Neuronal stem cell (in vitro differentiated cells): ENCODE measurements around the gene ST6GALNAC5.
"Not testable (repeated sequence)": the region's sequence is repeated elsewhere in the genome, so short reads cannot be mapped to it uniquely, and the experiment has no call there.

Experiments used
- DNase-seq: peaks from one replicate; pipeline ENCODE4 v3.0.0-alpha.2; 2013; ENCODE audit warnings: low spot score
- H2AFZ ChIP-seq: one replicate; pipeline ENCODE4 v1.6.1; 2013; ENCODE audit warnings: mild to moderate bottlenecking, low read length, inconsistent platforms
- H2AK5ac ChIP-seq: 2 replicates; pipeline ENCODE4 v1.6.1; 2013; ENCODE audit warnings: low read depth, mild to moderate bottlenecking, inconsistent platforms, low read length, moderate library complexity, mixed read lengths
- H2BK120ac ChIP-seq: 2 replicates; pipeline ENCODE4 v1.6.1; 2013; ENCODE audit warnings: low read depth, mild to moderate bottlenecking, inconsistent platforms, low read length, moderate library complexity, mixed read lengths
- H2BK12ac ChIP-seq: one replicate; pipeline ENCODE4 v1.6.1; 2013; ENCODE audit warnings: low read length, inconsistent platforms
- H2BK15ac ChIP-seq: 2 replicates; pipeline ENCODE4 v1.6.1; 2013; ENCODE audit warnings: mild to moderate bottlenecking, low read length, inconsistent platforms, mixed read lengths
- H2BK5ac ChIP-seq: one replicate; pipeline ENCODE4 v1.6.1; 2013; ENCODE audit warnings: inconsistent platforms, mild to moderate bottlenecking, low read length, moderate library complexity
- H3K14ac ChIP-seq: one replicate; pipeline ENCODE4 v1.6.1; 2013; ENCODE audit warnings: low read length, inconsistent platforms
- H3K18ac ChIP-seq: 2 replicates; pipeline ENCODE4 v1.6.1; 2013; ENCODE audit warnings: low read length, inconsistent platforms
- H3K23ac ChIP-seq: 2 replicates; pipeline ENCODE4 v1.6.1; 2013; ENCODE audit warnings: low read depth, mild to moderate bottlenecking, mixed read lengths, low read length, inconsistent platforms; ENCODE audit not compliant: poor library complexity
- H3K27ac ChIP-seq: replicated peaks from 3 replicates; pipeline ENCODE4 v1.5.1; 2013; ENCODE audit warnings: low read length, inconsistent platforms
- H3K27me3 ChIP-seq, 3 experiments: 2 replicates each; pipeline ENCODE4 v1.6.1; 2013; ENCODE audit warnings: low read length in 3 of 3, mild to moderate bottlenecking in 2 of 3, inconsistent platforms in 1 of 3, low read depth in 1 of 3, mixed read lengths in 1 of 3, moderate library complexity in 1 of 3; ENCODE audit not compliant: control insufficient read depth in 3 of 3, insufficient read depth in 3 of 3
- H3K36me3 ChIP-seq, 2 donors: replicated peaks in 1 of 2; 2 replicates each; pipeline ENCODE4 v1.6.1; 2013; ENCODE audit warnings: low read length in 2 of 2; ENCODE audit not compliant: control insufficient read depth in 2 of 2, insufficient read depth in 2 of 2
- H3K4ac ChIP-seq: 2 replicates; pipeline ENCODE4 v1.6.1; 2013; ENCODE audit warnings: inconsistent platforms, mild to moderate bottlenecking, low read length, moderate library complexity
- H3K4me1 ChIP-seq, 2 donors: 1 replicate in 1 of 2; 2 replicates in 1 of 2; pipeline ENCODE4 v1.6.1; 2013; ENCODE audit warnings: low read length in 2 of 2, low read depth in 1 of 2; ENCODE audit not compliant: control insufficient read depth in 2 of 2, insufficient read depth in 1 of 2
- H3K4me2 ChIP-seq: one replicate; pipeline ENCODE4 v1.6.1; 2013; ENCODE audit warnings: mild to moderate bottlenecking, low read length, inconsistent platforms; ENCODE audit not compliant: insufficient read depth, poor library complexity, severe bottlenecking
- H3K4me3 ChIP-seq, 2 donors: 2 replicates each; pipeline ENCODE4 v1.5.1; 2013; ENCODE audit warnings: low read length in 2 of 2, mild to moderate bottlenecking in 2 of 2, inconsistent platforms in 1 of 2, moderate library complexity in 1 of 2
- H3K79me1 ChIP-seq: one replicate; pipeline ENCODE4 v1.6.1; 2013; ENCODE audit warnings: low read depth, mild to moderate bottlenecking, inconsistent platforms, low read length, moderate library complexity
- H3K9ac ChIP-seq: one replicate; pipeline ENCODE4 v1.6.1; 2013; ENCODE audit warnings: mild to moderate bottlenecking, low read depth, low read length, inconsistent platforms; ENCODE audit not compliant: poor library complexity
- H3K9me3 ChIP-seq, 2 donors: replicated peaks in 1 of 2; 2 replicates each; pipeline versions ENCODE3 to v1.6.1; 2013; ENCODE audit warnings: low read length in 2 of 2, mild to moderate bottlenecking in 2 of 2, inconsistent platforms in 1 of 2, low read depth in 1 of 2, mixed read lengths in 1 of 2, moderate library complexity in 1 of 2; ENCODE audit not compliant: control insufficient read depth in 2 of 2, insufficient read depth in 1 of 2
- H4K8ac ChIP-seq: one replicate; pipeline ENCODE4 v1.6.1; 2013; ENCODE audit warnings: low read depth, mild to moderate bottlenecking, inconsistent platforms, low read length, moderate library complexity
- H4K91ac ChIP-seq: one replicate; pipeline ENCODE4 v1.6.1; 2013; ENCODE audit warnings: low read length, low read depth, mild to moderate bottlenecking, inconsistent platforms; ENCODE audit not compliant: poor library complexity
- WGBS, 2 donors: extraction: QIAGEN DNeasy Blood & Tissue Kit; methylation state at CpG; one replicate each; pipeline ENCODE4 v1.1.7; 2013; ENCODE audit warnings: missing lambda C conversion rate in 2 of 2, mixed read lengths in 1 of 2; ENCODE audit not compliant: insufficient read length in 2 of 2, insufficient replicate concordance in 1 of 2; ENCODE audit errors: extremely low coverage in 2 of 2; 5-methylcytosine and 5-hydroxymethylcytosine counted together

Gene ST6GALNAC5

GRCh38 chr1:76876655-76877395 lies 9.5 kb downstream of the ST6GALNAC5 start:
- H3K23ac ChIP-seq, result no peak overlapping the region
- H2BK5ac ChIP-seq, result no peak overlapping the region
- H2AK5ac ChIP-seq, result no peak overlapping the region
- no peak overlapping the region for H2AFZ ChIP-seq
- H3K4me1 ChIP-seq, result no peaks in the 10 kb centered on the region
- no peak overlapping the region for H3K27ac ChIP-seq
- WGBS, 2 donors, result no CpG with 5 or more reads among the region's 8 CpGs
- H3K18ac ChIP-seq, result no peak overlapping the region
- no peak overlapping the region for H2BK120ac ChIP-seq
- peaks cover 4% of the 10 kb centered on the region for H3K79me1 ChIP-seq
- no peak overlapping the region for H4K91ac ChIP-seq
- no peak overlapping the region for H4K8ac ChIP-seq
- no peak overlapping the region for H3K14ac ChIP-seq
- no peak overlapping the region for H2BK15ac ChIP-seq
- no peak overlapping the region for H3K4me2 ChIP-seq
- no peak overlapping the region for H3K4ac ChIP-seq
- no peak for DNase-seq
- no peak overlapping the region for H3K9ac ChIP-seq
- no peak overlapping the region for H2BK12ac ChIP-seq
- H3K4me3 ChIP-seq, result no peak overlapping the region
- peaks cover 0 to 2% of the 10 kb centered on the region in 2 donors for H3K9me3 ChIP-seq
- no peaks in the 10 kb centered on the region for H3K27me3 ChIP-seq
- peaks cover 9 to 40% of the 10 kb centered on the region in 2 donors for H3K36me3 ChIP-seq

DNA sequence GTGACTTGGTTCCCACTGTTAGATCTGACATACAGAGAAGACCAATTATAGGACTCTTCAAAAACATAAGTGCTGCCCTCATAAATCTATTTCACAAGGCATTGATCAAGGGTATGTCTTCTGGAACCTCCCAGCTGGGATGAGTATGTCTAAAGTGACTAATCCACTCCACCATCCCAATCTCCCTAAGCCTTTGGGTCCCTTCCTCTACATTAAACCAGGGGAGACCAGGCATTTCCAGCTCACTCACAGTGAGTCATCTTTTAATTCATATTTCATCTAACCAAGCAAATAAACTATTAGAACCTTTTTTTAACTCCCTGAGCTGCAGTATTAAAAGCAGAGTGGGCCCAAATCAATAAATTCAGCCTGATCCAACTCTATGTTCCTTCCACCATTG lies 11.7 kb downstream of the ST6GALNAC5 start:
- not testable (repeated sequence) for H4K8ac ChIP-seq, H3K4me1 ChIP-seq, H3K4me2 ChIP-seq, H3K27me3 ChIP-seq, H3K23ac ChIP-seq, H3K27ac ChIP-seq, H3K9ac ChIP-seq, H2BK5ac ChIP-seq, H2BK120ac ChIP-seq, H2BK15ac ChIP-seq, H3K9me3 ChIP-seq, H3K4ac ChIP-seq, H2AK5ac ChIP-seq, H3K79me1 ChIP-seq, DNase-seq, H3K4me3 ChIP-seq, H2AFZ ChIP-seq, H2BK12ac ChIP-seq, H4K91ac ChIP-seq, H3K18ac ChIP-seq, H3K14ac ChIP-seq
- H3K36me3 ChIP-seq, result peaks cover 9 to 24% of the 10 kb centered on the region in 2 donors

- H3K18ac ChIP-seq, result no peak overlapping the region
- H2BK12ac ChIP-seq, result no peak overlapping the region
- no peak overlapping the region for H3K14ac ChIP-seq
- no peak overlapping the region for H3K4me2 ChIP-seq
- no peak overlapping the region for H3K4ac ChIP-seq
- H3K9me3 ChIP-seq, result peaks cover 0 to 2% of the 10 kb centered on the region in 2 donors
- H3K4me3 ChIP-seq, result no peak overlapping the region
- H2AFZ ChIP-seq, result no peak overlapping the region
- H3K27ac ChIP-seq, result no peak overlapping the region
- H3K4me1 ChIP-seq, result no peaks in the 10 kb centered on the region
- H3K9ac ChIP-seq, result no peak overlapping the region
- no peak overlapping the region for H2BK5ac ChIP-seq
- no peak overlapping the region for H4K8ac ChIP-seq
- H2AK5ac ChIP-seq, result no peak overlapping the region
- no peaks in the 10 kb centered on the region for H3K27me3 ChIP-seq
- no peak for DNase-seq
- H4K91ac ChIP-seq, result no peak overlapping the region
- peaks cover 5% of the 10 kb centered on the region for H3K79me1 ChIP-seq
- no peak overlapping the region for H2BK120ac ChIP-seq
- peaks cover 6 to 8% of the 10 kb centered on the region in 2 donors for H3K36me3 ChIP-seq
- H2BK15ac ChIP-seq, result no peak overlapping the region
- no peak overlapping the region for H3K23ac ChIP-seq
Observed at GRCh38 chr1:76881762-76882161, 14.5 kb downstream of the ST6GALNAC5 start.

- Histone ChIP-seq H3K36me3 (peaks cover 0 to 2% of the 10 kb centered on the region in 2 donors), H2BK120ac (no peak overlapping the region), H3K27ac (no peak overlapping the region), H3K4ac (no peak overlapping the region), H2AK5ac (no peak overlapping the region), H3K27me3 (no peaks in the 10 kb centered on the region), H2BK12ac (no peak overlapping the region), H3K4me2 (no peak overlapping the region), H3K4me1 (peaks cover 2 to 4% of the 10 kb centered on the region in 2 donors), H2AFZ (no peak overlapping the region), H3K79me1 (no peaks in the 10 kb centered on the region), H2BK5ac (no peak overlapping the region), H3K23ac (no peak overlapping the region), H3K14ac (no peak overlapping the region), H4K8ac (no peak overlapping the region), H3K4me3 (no peak overlapping the region), H3K18ac (no peak overlapping the region), H3K9me3 (peaks cover 4 to 28% of the 10 kb centered on the region in 2 donors), H2BK15ac (no peak overlapping the region), H4K91ac (no peak overlapping the region), H3K9ac (no peak overlapping the region)
- no peak for DNase-seq
- no CpG with 5 or more reads among the region's 4 CpGs for WGBS, 2 donors
Observed at GRCh38 chr1:76891931-76892622, 24.8 kb downstream of the ST6GALNAC5 start.
